GM11168 (cell line): Measurements from ENCODE around the gene SCN4A.
"Not testable (repeated sequence)": the region's sequence is repeated elsewhere in the genome, so short reads cannot be mapped to it uniquely, and the experiment has no call there.

ENCODE experiments used
- in situ Hi-C: fragments of 300-500 bp; cut with MboI; formaldehyde crosslinking; loops from one replicate; pipeline ENCODE4 v1.12.0; 2022; ENCODE audit warnings: low sequenced_read_pairs; ENCODE audit not compliant: unreplicated experiment

The SCN4A gene

DNA sequence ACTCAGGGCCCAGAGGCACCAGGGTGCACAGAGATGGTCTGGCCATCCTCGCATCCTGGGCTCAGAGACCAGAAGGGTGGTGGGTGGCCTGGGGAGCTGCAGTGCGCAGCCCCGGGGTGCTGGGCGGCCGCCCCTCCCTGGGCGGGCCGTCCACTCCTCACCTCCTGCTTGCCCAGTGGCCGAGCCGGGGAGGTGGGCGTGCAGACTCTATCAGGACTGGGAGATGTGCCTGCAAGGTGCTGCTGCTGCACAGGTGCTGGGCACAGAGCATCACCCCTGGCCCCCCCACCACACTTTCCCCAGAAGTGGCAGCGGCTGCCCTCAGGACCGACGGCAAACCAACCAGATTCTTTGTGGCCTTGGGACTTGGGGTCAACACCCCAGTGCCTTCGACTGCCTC is at the start of gene SCN4A:
Gene SCN4A, minus strand, starts transcription at position 123 of the 400 bp plus-strand sequence. Its CDS starts 77 bp downstream, at position 46.
- in situ Hi-C loops, result no loop called here

GRCh38 chr17:64020056-64020766 is 47.5 kb upstream of the SCN4A start, which contains the start of gene ICAM2:
ICAM2 (minus strand) TSS chr17:64020633; CDS start chr17:64006691, 13,942 bp downstream.
- in situ Hi-C loops, result no loop called here

- in situ Hi-C loops, result not testable (repeated sequence)
Measured at GRCh38 chr17:64019551-64019961, 46.8 kb upstream of the SCN4A start.

GRCh38 chr17:64017381-64017980 is 44.8 kb upstream of the SCN4A start:
- in situ Hi-C loops, result no loop called here

- in situ Hi-C loops, result no loop called here
Measured at GRCh38 chr17:64016974-64017373, 44.3 kb upstream of the SCN4A start.

GRCh38 chr17:64016231-64016784 is 43.6 kb upstream of the SCN4A start:
- in situ Hi-C loops, result no loop called here

DNA sequence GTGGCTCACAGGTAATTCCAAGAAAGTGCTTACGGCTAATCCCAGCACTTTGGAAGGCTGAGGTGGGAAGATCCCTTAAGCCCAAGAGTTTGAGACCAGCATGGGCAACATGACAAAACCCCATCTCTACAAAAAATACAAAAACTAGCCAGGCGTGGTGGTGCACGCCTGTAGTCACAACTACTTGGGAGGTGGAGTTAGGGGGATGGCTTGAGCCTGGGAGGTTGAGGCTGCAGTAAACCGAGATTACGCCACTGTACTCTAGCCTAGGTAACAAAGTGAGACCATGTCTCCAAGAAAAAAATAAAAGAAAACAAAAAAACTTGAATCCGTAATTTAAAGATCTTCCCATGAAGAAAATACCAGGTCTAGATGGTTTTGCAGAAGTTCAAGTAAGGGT is 42.7 kb upstream of the SCN4A start:
- in situ Hi-C loops, result no loop called here

GRCh38 chr17:64009571-64010402 is 37.1 kb upstream of the SCN4A start:
- in situ Hi-C loops, result no loop called here

DNA sequence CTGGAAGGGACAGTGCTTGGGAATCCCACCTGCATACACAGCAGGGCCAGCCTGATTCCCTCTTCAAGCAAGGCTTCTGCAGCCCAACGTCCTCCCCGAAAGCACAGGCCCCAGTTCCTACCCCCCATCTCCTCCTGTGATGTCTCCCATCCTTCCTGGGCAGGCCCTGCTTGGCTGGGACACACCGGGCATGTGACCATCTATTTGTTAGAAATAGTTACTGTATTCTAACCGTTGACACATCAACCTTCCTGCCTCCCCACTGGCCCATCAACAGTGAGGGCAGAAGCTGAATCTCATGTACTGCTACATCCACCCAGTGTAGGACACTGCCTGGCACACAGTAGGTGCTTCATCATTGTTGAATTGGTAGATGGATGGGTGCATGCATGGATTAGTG is 36.1 kb upstream of the SCN4A start:
- in situ Hi-C loops, result no loop called here

GRCh38 chr17:64008346-64008745 is 35.6 kb upstream of the SCN4A start:
- in situ Hi-C loops, result no loop called here

DNA sequence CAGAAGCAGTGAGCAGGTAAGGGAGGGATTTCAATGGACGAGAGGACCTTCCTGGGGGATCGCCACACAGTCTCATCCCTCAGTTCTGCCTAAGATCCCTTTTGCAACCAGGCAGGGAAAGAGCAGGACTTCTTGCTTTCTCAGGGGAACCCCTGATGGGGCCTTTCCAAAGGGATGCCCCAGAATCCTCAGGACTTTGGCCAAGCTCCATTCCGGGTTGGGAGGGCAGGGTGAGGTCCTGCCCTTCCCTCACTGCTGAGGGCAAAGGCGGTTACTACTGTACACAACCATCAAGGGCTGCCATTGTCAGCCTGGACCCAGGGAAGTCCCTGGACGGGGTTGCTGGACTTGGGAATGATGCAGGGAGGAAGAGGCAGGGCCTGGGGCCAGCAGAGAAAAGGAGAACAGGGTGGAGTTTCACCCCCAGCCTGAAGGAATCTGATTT is 35.1 kb upstream of the SCN4A start:
- in situ Hi-C loops, result no loop called here

DNA sequence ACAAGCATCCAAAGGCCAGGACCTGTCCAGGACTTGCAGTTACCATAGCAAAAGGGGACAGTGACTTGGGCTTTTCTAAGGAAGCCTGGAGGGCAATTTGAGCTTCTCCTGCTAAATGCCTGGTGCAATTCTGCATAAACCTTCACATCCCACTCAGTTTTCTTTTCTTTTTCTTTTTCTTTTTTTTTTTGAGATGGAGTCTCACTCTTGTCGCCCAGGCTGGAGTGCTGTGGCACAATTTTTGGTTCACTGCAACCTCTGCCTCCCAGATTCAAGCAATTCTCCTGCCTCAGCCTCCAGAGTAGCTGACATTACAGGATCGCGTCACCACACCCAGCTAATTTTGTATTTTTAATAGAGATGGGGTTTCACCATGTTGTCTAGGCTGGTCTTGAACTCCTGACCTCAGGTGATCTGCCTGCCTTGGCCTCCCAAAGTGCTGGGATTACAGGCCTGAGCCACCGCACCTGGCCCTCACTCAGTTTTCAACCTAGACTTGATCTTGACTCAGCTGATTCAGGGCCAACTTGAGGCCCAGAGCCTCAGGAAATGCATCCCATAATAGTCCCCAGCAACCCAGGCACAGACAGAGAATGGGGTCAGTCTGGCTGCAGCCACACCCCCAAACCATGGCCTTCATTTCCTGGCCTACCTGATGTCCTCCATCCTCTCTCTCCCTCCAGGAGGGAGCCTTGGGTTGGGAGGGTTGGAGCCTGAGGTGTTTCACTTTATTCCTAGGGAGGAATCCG is 34.5 kb upstream of the SCN4A start:
- in situ Hi-C loops, result not testable (repeated sequence)

DNA sequence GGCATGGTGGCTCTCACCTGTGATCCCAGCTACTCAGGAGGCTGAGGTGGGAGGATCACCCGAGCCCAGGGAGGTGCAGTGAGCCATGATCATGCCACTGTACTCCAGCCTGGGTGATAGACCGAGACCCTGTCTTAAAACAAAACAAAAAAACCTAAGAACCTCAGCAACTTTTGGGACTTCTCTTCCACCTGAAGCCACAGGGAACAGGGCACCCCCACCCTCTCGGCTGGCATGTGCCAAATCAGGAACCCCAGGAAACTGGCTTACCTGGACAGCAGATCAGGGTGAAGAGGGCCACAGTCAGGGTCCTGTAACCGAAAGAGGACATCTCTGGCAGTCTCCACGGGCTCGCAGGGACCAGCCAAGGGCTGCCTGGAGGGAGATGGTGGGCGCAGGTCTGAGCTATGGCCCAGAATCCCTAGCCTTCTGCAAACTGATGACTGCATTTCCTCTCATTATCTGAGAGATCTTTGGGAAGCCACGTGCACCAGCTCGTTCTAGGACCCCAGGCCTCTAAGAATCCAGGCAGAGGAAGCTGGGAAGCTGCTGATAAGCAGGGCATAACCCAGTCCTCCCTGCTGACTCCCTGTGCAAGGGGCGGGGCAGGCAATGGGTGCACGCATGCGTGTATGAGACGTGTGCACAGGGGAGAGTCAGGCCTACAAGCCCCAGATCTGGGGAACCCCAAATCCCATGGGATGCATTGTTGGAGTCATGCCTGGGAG is 33.8 kb upstream of the SCN4A start:
- in situ Hi-C loops, result no loop called here

DNA sequence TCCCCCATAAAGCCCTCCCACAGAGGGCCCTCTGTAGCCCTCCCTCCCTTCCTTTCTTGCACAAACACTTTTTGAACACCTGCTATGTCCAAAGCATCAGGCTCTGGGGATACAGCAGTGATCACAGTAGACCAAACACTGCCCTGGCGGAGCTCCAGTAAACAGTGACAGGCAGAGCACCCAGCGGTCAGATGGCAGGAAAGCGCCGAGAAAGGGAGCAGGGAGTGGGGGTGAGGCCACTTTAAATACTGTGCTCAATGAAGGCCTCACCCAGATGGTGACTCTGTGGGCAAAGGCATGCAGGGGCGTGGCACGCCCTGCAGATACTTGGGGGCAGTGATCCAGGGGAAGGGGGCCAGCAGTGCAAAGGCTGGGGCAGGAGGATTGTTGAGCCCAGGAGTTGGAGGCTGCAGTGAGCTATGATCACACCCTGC is 33.0 kb upstream of the SCN4A start:
- in situ Hi-C loops, result no loop called here

DNA sequence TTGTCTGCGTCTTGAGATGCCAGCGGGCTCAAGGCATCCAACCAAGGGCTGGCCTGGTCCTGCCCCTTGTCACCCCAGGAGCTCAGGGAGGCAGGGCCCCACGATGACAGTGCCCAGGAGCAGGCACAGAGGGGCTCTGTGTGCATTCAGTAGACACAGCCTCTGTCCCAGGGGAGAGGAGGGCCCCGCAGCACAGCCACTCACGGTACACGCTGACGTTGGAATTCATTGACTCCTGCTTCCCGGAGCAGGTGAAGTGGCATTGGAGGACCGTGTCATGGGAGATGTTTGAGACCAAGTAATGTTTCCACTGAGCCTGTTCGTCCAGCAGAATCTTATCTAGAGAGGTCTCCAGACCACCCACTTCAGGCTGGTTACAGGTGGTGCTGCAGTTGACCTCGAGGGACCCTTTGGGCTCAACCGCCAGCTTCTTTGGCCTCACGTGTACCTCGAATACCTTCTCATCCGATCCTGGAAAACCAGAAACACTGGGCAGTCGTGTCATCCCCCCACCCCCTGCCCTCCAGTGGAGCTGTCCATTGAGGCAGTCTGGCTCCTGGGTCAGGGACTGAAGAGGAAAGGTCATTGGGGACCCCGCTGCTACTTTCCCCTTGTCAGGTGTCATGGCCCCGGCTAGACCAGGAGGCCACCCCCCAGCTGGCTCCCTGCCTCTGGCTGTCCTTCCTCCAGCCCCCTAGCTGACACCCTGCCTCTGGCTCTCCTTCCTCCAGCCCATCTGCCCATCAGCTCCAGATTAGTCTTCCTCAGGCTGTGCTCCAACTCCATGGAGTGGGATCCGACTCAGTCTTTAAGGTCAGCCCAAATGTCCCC is 32.4 kb upstream of the SCN4A start:
- in situ Hi-C loops, result no loop called here

DNA sequence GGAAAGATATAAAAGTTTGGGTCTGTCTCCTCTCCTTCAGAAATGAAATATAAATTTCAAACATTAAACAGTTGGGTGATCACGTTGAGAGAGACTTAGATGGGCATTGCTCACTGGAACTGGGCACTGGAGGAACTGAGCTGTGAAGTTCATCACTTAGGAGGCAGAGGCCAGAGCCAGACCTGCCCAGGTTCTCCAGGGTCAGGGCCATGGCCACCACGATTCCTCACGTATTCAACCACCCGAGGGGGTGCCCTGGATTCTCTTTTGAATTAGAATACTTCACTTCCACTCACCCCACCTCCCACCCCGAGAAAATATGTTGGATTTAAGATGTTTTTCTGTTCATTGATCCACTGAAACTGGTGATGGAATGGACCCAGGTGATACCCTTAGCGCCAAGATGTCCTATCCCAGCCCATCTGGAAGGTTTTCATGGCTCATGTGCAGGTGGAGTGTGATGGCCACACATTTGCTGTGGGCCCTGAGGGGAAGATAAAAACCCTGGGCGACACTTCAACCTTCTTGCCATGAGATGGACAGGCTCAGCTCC is 31.6 kb upstream of the SCN4A start:
- in situ Hi-C loops, result no loop called here

DNA sequence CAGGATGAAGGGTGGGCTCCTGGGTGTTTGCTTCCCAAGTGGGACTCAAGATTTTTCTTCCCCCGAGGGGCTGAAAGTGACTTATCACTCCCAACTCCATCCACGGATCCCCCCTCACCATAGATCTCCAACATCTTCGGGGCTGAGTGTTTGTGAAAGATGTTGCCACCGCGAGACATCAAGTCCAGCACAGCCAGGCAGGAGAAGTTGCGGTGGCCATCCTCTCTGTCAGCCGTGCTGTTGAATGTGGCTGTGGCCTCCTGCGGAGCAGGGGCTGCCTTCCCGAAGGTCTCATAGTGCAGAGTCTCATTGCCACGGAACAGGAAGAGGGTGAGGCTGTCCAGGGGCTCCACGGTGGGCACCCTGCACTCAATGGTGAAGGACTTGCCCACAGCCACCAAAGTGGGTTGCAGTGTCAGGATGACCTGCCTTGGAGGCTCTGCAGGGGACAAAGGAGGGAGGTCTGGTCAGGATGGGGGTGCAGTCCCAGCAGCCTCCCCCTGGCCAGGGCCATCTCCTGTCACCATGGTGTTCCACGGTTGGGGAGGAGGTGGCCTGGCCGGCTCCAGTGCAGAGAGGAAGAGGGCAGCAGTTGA is 30.9 kb upstream of the SCN4A start:
- in situ Hi-C loops, result no loop called here
